Measurements from ENCODE around the gene SLCO3A1.
"Not testable (repeated sequence)": the region's sequence is repeated elsewhere in the genome, so short reads cannot be mapped to it uniquely, and the experiment has no call there.

The SLCO3A1 gene

DNA sequence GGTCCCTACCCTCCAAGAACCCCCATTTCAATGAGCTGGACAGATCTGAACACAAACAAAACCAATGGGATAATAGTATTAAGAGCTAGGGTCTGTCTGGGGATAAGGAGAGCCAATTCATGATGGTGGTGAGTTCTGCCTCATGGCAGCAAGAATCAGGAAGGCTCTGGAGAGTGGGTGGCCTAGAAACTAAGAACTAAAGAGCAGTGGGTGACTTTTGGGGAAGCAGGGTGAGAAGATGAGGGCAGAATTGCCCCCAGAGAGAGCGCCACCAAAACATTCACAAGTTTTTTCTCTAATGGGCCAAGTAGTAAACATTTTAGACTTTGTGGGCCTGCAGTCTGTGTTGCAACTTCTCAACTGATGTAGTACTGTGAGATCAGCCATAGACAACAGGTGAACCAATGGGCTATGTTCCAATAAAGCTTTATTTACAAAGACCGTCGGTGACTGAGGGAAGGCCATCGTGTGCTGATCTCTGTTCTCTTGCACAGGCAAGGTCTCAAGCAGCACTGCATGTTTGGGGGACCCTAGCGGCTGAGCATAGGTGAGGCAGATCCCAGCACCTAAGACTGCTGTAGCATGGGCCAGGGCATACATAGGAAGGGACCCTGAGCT, 314.7 kb downstream of the SLCO3A1 start:
- TF ChIP-seq ZNF274 (IDR thresholded peaks at IDR 0.05; ENCODE audit: low read depth, low read length), result no peak
- no peak overlapping the region for H3K4me3 ChIP-seq (ENCODE audit: low read length)

DNA sequence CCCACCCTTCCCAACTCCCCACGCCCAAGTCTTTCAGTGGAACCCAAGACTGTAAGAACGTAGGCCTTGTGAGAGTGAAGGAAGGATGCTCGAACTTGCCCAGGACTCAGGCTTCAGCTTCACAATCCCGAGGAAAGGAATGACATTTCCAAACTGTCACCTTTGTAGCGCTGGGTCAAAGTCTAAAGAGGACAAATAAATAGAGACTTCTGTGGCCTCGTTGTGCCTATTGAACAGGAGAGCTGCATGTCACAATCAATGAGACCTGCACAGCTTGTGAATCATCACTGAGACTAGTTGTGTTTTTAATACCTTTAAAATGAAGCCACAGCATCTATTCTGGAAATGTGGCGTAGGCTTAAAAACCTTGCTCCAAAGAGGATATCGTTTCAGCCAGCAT, 317.4 kb downstream of the SLCO3A1 start:
- no peak for TF ChIP-seq ZNF274 (IDR thresholded peaks at IDR 0.05; ENCODE audit: low read depth, low read length)
- H3K4me3 ChIP-seq (ENCODE audit: low read length), result no peak overlapping the region

DNA sequence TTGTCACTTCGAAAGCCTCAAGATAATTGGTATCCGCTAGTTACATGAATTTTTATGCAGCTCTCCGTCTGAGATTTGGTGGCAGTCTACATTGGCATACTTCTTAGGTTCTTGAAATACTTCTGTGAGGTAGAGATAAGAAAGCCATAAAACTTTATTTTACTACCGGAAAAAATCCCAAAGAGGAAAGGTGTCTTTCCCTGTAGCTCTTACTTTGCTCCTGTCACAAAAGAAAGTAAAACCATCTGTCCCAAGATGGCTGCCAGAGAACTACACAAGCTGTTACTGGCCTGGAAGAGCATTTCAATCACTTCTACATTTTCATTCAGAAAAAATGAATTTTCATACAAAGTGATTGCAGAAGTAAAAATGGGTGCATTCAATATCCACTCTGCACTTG, 325.4 kb downstream of the SLCO3A1 start:
- TF ChIP-seq ZNF274 (IDR thresholded peaks at IDR 0.05; ENCODE audit: low read depth, low read length), result no peak
- H3K4me3 ChIP-seq (ENCODE audit: low read length), result no peak overlapping the region

DNA sequence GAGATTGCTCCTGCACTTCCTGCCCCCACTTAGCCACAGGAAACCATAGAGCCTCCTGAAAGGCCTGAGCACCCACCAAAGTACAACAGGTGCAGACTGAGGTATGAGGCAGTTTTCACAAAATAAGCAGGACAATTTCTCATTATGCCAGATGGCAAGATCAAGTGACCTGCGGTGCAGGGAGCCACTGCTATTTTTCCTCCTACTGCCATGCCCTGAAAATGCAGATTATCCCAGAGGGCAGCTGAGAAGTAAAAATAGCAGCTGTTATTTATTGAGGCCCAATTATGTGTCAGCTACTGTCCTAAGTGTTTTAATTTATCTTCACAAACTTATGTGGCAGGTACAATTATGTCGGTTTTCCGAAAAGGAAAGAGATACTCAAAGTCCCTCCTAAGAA, 330.6 kb downstream of the SLCO3A1 start:
- no peak overlapping the region for H3K4me3 ChIP-seq (ENCODE audit: low read length)
- TF ChIP-seq ZNF274 (IDR thresholded peaks at IDR 0.05; ENCODE audit: low read depth, low read length), result no peak

DNA sequence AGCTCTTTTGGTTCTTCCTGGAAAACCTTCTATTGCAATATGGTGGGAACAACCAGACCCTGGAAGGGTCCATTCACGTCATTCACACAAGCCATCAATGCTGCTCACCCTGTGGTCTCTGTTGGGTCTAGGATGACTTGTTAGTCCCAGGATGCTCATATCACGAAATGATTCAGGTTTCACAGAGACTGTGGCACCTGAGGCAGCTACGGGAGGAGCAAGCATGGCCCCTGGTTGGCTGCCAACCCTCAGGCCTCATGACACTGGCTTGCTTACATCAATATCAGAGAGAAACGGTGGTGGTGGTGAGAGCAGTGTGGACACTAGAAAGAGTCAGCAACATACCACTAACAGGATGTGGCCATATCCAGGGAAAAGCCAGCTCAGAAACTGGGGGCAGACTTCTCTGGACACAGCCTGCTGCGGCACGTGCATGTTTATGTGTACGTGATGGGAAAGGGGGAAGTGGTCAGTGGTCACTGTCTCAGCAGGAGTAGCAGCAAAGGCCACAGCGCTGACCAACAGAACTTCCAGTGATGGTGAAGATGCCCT, 331.2 kb downstream of the SLCO3A1 start:
- H3K4me3 ChIP-seq (ENCODE audit: low read length), result no peak overlapping the region
- TF ChIP-seq ZNF274 (IDR thresholded peaks at IDR 0.05; ENCODE audit: low read depth, low read length), result no peak

DNA sequence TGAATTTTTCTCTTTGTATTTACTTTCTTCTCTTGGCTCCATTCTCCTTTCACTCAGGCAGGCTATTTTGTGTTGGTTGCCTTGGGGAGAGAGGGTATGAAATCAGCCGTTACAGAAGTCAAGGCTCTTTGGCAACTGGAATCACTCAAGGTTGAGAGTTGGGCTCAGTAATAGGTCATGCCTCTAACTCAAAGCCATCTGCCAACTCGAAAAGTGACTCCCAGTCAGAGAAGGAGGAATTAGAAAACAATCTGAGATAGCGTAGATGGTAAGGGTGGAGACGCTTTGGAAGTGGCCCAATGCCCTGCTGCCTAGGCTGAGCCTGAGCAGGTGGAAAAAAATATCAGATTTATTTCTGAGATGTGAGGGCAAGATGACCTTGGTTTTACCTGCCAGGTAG, 334.5 kb downstream of the SLCO3A1 start:
- H3K4me3 ChIP-seq (ENCODE audit: low read length), result no peak overlapping the region
- no peak for TF ChIP-seq ZNF274 (IDR thresholded peaks at IDR 0.05; ENCODE audit: low read depth, low read length)

DNA sequence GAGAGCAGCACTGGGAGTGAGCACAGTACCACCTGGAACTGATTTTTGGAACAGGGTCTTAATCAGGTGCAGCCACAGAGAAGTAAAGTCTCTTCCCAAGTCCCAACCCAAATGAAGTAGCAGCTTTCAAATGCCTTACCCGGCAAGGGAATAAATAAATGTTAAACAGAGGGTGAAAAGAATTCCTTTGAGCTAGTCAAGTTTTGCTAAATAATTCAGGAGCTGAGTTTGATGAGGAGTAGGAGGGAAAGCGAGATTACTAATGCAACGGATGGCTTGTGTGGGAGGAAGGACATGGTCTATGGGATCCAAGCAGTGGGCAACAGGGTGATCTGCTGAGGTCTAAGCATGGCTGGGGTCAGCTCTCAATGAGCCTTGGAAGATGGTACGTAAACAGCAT, 335.7 kb downstream of the SLCO3A1 start:
- no peak for TF ChIP-seq ZNF274 (IDR thresholded peaks at IDR 0.05; ENCODE audit: low read depth, low read length)
- no peak overlapping the region for H3K4me3 ChIP-seq (ENCODE audit: low read length)

DNA sequence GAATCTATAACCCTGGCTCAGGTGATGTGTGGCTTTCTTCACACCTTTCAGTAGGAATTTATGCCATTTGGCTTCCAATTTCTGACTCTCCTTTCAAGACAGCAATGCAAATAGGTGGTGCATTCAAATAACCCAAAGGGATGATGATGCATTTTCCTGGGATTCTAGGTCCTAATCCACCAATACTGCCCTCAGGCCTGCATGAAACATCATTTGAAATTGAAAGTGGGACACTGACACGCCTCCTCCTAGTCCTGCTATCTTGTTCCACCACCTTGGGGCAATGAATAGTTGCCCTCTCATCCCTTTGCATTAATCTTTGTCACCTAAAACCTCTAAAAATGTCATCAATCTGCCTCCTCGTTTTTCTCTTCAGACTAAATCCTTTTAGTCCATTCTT, 341.7 kb downstream of the SLCO3A1 start:
- TF ChIP-seq ZNF274 (IDR thresholded peaks at IDR 0.05; ENCODE audit: low read depth, low read length), result no peak
- no peak overlapping the region for H3K4me3 ChIP-seq (ENCODE audit: low read length)

DNA sequence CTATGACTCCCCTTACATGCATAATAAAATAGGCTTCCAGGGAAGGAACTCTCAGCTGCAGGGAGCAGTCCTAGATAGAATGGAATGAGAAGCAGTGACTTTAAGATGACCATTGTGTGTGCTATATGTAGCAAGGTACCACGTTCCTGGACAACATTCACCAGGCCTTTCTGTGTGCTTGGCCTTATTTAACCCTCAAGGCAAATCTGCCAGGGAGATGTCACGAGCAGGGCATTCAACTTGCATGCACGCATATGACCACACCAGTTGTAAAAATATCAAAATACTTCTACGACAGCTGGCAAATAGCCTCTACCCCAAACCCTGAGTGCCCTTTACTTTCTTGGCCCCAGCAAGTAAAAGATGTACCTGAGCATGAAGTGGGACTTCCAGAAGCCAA, 342.8 kb downstream of the SLCO3A1 start:
- no peak for TF ChIP-seq ZNF274 (IDR thresholded peaks at IDR 0.05; ENCODE audit: low read depth, low read length)
- no peak overlapping the region for H3K4me3 ChIP-seq (ENCODE audit: low read length)

DNA sequence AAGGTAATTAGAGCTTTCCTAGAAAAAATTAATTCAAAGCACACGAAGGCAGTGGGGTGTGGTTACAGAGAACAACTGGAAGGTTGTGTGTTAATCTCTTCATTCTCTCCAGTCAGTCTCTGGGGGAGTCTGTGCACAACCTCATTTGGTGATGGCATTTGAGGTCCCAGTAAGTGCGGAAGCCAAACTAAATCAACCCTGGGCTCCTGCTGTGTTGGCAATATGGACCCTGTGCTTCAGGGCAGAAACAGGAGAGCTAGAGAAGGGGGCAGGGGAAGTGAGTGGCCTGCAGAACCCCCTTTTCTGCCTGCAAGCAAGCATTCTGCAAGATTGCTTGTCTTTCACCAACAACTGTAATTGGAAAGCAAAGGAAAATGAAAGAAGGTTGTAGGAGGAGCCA, 344.2 kb downstream of the SLCO3A1 start:
- TF ChIP-seq ZNF274 (IDR thresholded peaks at IDR 0.05; ENCODE audit: low read depth, low read length), result no peak
- no peak overlapping the region for H3K4me3 ChIP-seq (ENCODE audit: low read length)

DNA sequence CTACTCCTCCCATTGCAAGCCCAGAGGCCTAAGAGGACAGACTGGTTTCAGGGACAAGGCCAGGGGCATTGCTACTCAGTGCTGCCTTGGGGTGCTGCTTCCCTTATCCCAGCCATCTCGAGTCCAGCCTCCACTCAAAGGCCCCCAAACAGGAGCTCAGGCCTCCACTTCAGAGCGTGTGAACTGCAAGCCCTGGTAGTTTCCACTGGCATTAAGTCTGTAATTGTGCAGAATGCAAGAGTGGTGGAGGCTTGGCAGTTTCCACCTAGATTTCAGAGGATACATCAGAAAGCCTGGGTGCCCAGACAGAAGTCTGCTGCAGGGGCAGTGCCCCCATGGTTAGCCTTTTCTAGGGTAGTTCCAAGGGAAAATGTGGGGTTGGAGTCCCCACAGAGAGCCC, 347.4 kb downstream of the SLCO3A1 start:
- TF ChIP-seq ZNF274 (IDR thresholded peaks at IDR 0.05; ENCODE audit: low read depth, low read length), result no peak
- no peak overlapping the region for H3K4me3 ChIP-seq (ENCODE audit: low read length)

DNA sequence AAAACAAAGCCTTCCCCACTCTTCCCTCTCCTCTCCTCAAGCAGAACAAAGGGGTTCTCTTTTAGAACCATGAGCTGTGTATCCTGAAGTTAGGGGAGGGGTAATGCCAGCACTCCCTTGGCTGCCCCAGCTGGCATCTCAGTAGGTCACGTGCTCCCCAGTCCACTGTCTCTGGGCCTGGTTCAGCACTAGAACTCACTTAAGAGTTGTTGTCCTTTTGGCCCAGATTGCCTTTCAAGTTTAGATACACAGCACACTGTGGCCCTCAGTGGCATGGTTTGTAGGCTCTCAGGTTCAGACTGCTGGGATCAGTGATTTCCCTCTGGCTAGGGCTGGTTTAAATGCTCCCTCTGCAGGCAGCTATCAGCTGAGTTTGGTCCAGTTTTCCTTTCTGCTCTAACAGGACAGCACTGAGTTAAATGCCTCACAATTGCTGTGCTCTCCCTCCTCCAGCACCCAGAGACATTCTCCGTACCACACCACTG, 351.8 kb downstream of the SLCO3A1 start:
- no peak overlapping the region for H3K4me3 ChIP-seq (ENCODE audit: low read length)
- no peak for TF ChIP-seq ZNF274 (IDR thresholded peaks at IDR 0.05; ENCODE audit: low read depth, low read length)

DNA sequence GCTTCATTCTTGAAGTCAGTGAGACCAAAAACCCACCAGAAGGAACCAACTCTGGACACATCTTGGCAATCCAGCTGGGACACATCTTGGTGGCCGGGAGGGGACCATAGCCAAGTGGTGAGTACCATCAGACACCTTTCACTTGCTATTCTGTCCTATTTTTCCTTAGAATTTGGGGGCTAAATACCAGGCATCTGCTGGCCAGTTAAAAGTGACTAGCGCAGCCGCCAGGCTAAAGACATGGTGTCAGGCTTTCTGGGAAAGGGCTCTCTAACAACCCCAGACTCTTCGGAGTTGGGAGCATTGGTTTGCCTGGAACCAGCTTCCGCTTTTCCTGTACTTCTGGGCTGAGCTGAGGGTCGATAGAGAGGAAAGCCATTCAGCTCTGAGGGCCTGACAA, 354.1 kb downstream of the SLCO3A1 start:
- H3K4me3 ChIP-seq (ENCODE audit: low read length), result not testable (repeated sequence)

All from GM08714 (cell line).